A549 (cell line): Measurements from ENCODE around the gene BOD1L1. TPM values are rescaled to one million over a fixed set of nuclear protein-coding genes. Genes with fewer than 3 reads are reported as not detected.

Experiments used
- ATAC-seq, 2 experiments: fragments of 200-7000 bp in 1 of 2; fragments of >200 bp in 1 of 2; cut with Nextera tagmentation in 1 of 2; cut with Tn5 transposase in 1 of 2; 3 replicates each; pipeline versions ENCODE4 v1.8.0 to v1.9.1; 2018 to 2020; ENCODE audit warnings: mild to moderate bottlenecking in 1 of 2, moderate library complexity in 1 of 2
- CTCF ChIA-PET: fragments of 300-600 bp; sonication (Branson Sonifier 250); formaldehyde crosslinking; extraction: SDS; loops from one replicate; lab custom pipeline; 2021; ENCODE audit warnings: antibody characterized with exemption, inconsistent platforms; lab: Yijun Ruan, JAX
- POLR2A ChIA-PET: fragments of 350-600 bp; formaldehyde crosslinking; extraction: SDS; loops from one replicate; lab custom pipeline; 2021; ENCODE audit warnings: antibody characterized with exemption, inconsistent platforms; lab: Yijun Ruan, JAX
- DNase-seq, 2 experiments: peaks; one replicate each; pipeline versions ENCODE4 v3.0.0 to v3.0.0-alpha.2; 2011 to 2016; ENCODE audit warnings: low read depth in 1 of 2, low spot score in 1 of 2
- FAIRE-seq: peaks from 2 replicates; lab custom pipeline; 2011; peaks lifted over from hg19 to GRCh38; lab: Jason Lieb, UNC
- H3K27ac ChIP-seq, 2 experiments: fragments of >200 bp; sonication (Bioruptor Twin); formaldehyde crosslinking; 3 replicates each; pipeline ENCODE4 v1.5.1; 2016 to 2017
- H3K4me1 ChIP-seq: fragments of >200 bp; sonication (Bioruptor Twin); formaldehyde crosslinking; 3 replicates; pipeline ENCODE4 v1.6.1; 2016
- H3K4me2 ChIP-seq: fragments of >200 bp; sonication (Bioruptor Twin); formaldehyde crosslinking; 3 replicates; pipeline ENCODE4 v1.6.1; 2016
- H3K4me3 ChIP-seq: fragments of >200 bp; sonication (Bioruptor Twin); formaldehyde crosslinking; 3 replicates; pipeline ENCODE4 v1.5.1; 2016
- H3K9me3 ChIP-seq: fragments of >200 bp; sonication (Bioruptor Twin); formaldehyde crosslinking; 3 replicates; pipeline ENCODE4 v1.6.1; 2016
- BHLHE40 ChIP-seq: IDR thresholded peaks from 2 replicates; pipeline ENCODE4 v1.6.1; 2012; ENCODE audit warnings: low read depth, low read length, inconsistent platforms
- ESRRA ChIP-seq: fragments of 150-350 bp; IDR thresholded peaks from 2 replicates; pipeline ENCODE4 v1.6.1; 2014; ENCODE audit warnings: mild to moderate bottlenecking, low read length, borderline replicate concordance
- FOSB ChIP-seq: fragments of 250-450 bp; sonication (Bioruptor Pico); IDR thresholded peaks from 2 replicates; pipeline ENCODE4 v1.5.0; 2020; ENCODE audit warnings: mild to moderate bottlenecking, moderate library complexity
- FOSL2 ChIP-seq, 2 experiments: fragments of 450-650 bp in 1 of 2; fragments of >200 bp in 1 of 2; sonication (Bioruptor Twin) in 1 of 2; formaldehyde crosslinking; IDR thresholded peaks; 2 replicates each; pipeline versions ENCODE4 v1.5.0 to v1.6.1; 2016 to 2020; ENCODE audit warnings: mild to moderate bottlenecking in 1 of 2, moderate library complexity in 1 of 2
- GATA3 ChIP-seq: IDR thresholded peaks from 2 replicates; pipeline ENCODE4 v1.6.1; 2012; ENCODE audit warnings: borderline replicate concordance
- HDAC2 ChIP-seq: fragments of 200-600 bp; sonication (generic); IDR thresholded peaks from 2 replicates; pipeline ENCODE4 v1.6.1; 2016
- HEYL ChIP-seq: fragments of 250-450 bp; sonication (Bioruptor Pico); IDR thresholded peaks from 2 replicates; pipeline ENCODE4 v1.8.0; 2021; ENCODE audit warnings: mild to moderate bottlenecking, moderate library complexity
- HOXA7 ChIP-seq: fragments of 250-450 bp; sonication (Bioruptor Pico); IDR thresholded peaks from 2 replicates; pipeline ENCODE4 v1.5.0; 2020; ENCODE audit warnings: mild to moderate bottlenecking, moderate library complexity
- KDM1A ChIP-seq: fragments of 200-600 bp; sonication (generic); IDR thresholded peaks from 2 replicates; pipeline ENCODE4 v1.6.1; 2016; ENCODE audit warnings: low read depth, mild to moderate bottlenecking
- KDM5A ChIP-seq: fragments of 200-600 bp; sonication (generic); IDR thresholded peaks from 2 replicates; pipeline ENCODE4 v1.6.1; 2016; ENCODE audit warnings: antibody characterized with exemption, mild to moderate bottlenecking
- MAFK ChIP-seq: fragments of 450-650 bp; IDR thresholded peaks from 2 replicates; pipeline ENCODE4 v1.6.1; 2014; ENCODE audit not compliant: partially characterized antibody
- MAZ ChIP-seq: fragments of 150-350 bp; IDR thresholded peaks from 2 replicates; pipeline ENCODE4 v1.6.1; 2014; ENCODE audit warnings: antibody characterized with exemption, low read depth, low read length, borderline replicate concordance
- MYC ChIP-seq: IDR thresholded peaks from 2 replicates; pipeline ENCODE4 v1.6.1; 2012; ENCODE audit warnings: mild to moderate bottlenecking, inconsistent platforms, low read length, improper control_type of control experiment, borderline replicate concordance
- NFE2L2 ChIP-seq: fragments of 150-350 bp; conservative IDR thresholded peaks from 2 replicates; pipeline ENCODE4 v1.6.1; 2014; ENCODE audit warnings: low read length
- NPAS2 ChIP-seq: fragments of 250-450 bp; sonication (Bioruptor Pico); IDR thresholded peaks from 2 replicates; pipeline ENCODE4 v1.8.0; 2022; ENCODE audit warnings: mild to moderate bottlenecking, moderate library complexity, borderline replicate concordance
- POLR2AphosphoS2 ChIP-seq: conservative IDR thresholded peaks from 2 replicates; pipeline ENCODE4 v1.6.1; 2012; ENCODE audit warnings: low read length, improper control_type of control experiment, inconsistent platforms
- RARB ChIP-seq: fragments of 250-450 bp; sonication (Bioruptor Pico); IDR thresholded peaks from 2 replicates; pipeline ENCODE4 v1.8.0; 2021; ENCODE audit warnings: mild to moderate bottlenecking, moderate library complexity
- RNF2 ChIP-seq: fragments of 200-600 bp; sonication (generic); IDR thresholded peaks from 2 replicates; pipeline ENCODE4 v1.6.1; 2016; ENCODE audit warnings: low read depth, mild to moderate bottlenecking, antibody characterized with exemption, moderate library complexity, borderline replicate concordance
- TP53 ChIP-seq: fragments of 250-450 bp; sonication (Bioruptor Pico); IDR thresholded peaks from 2 replicates; pipeline ENCODE4 v1.5.0; 2021; ENCODE audit warnings: mild to moderate bottlenecking, moderate library complexity
- ZFP36 ChIP-seq: fragments of 450-650 bp; IDR thresholded peaks from 2 replicates; pipeline ENCODE4 v1.6.1; 2014; ENCODE audit warnings: borderline replicate concordance; ENCODE audit not compliant: partially characterized antibody
- ZSCAN20 ChIP-seq: fragments of 250-450 bp; sonication (Bioruptor Pico); IDR thresholded peaks from 2 replicates; pipeline ENCODE4 v1.8.0; 2022; ENCODE audit warnings: mild to moderate bottlenecking, moderate library complexity
- WGBS: methylation state at CpG from one replicate; pipeline ENCODE4 v1.1.6; 2017; ENCODE audit errors: missing lambda C conversion rate; 5-methylcytosine and 5-hydroxymethylcytosine counted together
- polyA plus RNA-seq, 4 experiments: library from polyadenylated mRNA; depleted of rRNA in 3 of 4; stranded (reverse); fragments of >200 nt; fragmentation: RNase III in 1 of 4; extraction: RNeasy Plus Mini Kit Qiagen cat#74134 plus additional on column Dnase treatment in 1 of 4; gene quantifications; 2 replicates in 3 of 4; 3 replicates in 1 of 4; pipeline ENCODE4 v1.2.3, GENCODE V29; 2011 to 2017
- TF ChIP-seq, protein P1 (sequence below): fragments of >200 bp; sonication (Bioruptor Twin); formaldehyde crosslinking; IDR thresholded peaks from 2 replicates; pipeline ENCODE4 v1.6.1; 2016
- TF ChIP-seq, protein P2 (sequence below): fragments of 250-450 bp; sonication (Bioruptor Pico); IDR thresholded peaks from 2 replicates; pipeline ENCODE4 v1.5.0; 2020; ENCODE audit warnings: low read depth, mild to moderate bottlenecking, moderate library complexity

BOD1L1 gene
- polyA plus RNA-seq, 2 of the 4 experiments (the other 2 are of a cell fraction): 16.4 to 27.7 TPM

DNA sequence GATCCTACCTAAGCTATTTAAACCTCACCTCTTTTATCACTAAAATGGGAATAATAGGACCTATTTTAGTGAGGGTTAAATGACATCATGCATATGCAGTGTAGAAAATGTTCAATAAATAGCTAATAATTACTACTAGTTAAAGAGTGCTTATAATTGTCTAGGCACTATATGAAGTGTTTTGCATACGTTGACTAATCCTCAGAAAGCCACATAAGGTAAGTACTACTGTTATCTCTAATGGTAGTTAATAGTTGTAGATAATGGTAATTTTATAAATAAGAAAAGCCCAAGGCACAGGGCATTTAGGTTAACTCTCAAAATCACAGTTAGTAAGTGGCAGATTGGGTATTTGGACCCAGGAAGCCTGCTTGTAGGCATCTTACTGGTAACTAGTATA is 47.4 kb upstream of the BOD1L1 start (continued):
- no peak for TF ChIP-seq HDAC2
- TF ChIP-seq RARB (CRISPR knock-in tag): no peak
- TF ChIP-seq, all 56 proteins: peak for 0

DNA sequence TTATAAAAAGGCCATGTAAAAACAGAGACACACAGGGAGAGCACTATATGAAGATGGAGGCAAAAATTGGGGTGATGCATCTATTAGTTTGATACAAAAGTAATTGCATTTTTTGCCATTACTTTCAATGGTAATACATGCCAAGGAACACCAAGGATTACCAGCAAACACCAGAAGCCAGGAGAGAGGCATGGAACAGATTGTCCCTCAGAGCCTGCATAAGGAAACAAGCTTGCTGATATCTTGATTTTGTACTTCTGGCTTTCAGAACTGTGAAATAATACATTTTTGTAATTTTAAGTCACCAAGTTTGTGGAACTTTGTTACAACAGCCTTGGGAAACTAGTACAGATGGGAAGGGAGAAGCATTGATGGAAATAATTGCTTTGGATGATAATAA is 45.6 kb upstream of the BOD1L1 start:
- Histone ChIP-seq H3K27ac (no peak overlapping the region), H3K4me1 (no peaks in the 10 kb centered on the region)
- CTCF ChIA-PET: no interaction called here
- FAIRE-seq (no peak), DNase-seq (no peak)
- TF ChIP-seq MYC (no peak), KDM5A (no peak), HDAC2 (no peak), ESRRA (no peak), FOSL2 (IDR thresholded peaks at IDR 0.05) (no peak), FOSL2 (CRISPR knock-in tag; IDR thresholded peaks at IDR 0.05) (no peak)
- TF ChIP-seq, all 56 proteins: peak for 0
- Histone ChIP-seq H3K4me3 (no peak overlapping the region), H3K9me3 (peaks cover 8% of the 10 kb centered on the region; the same call in 2 of the 3 replicates), H3K4me2 (no peak overlapping the region)
- no peak for ATAC-seq
- POLR2A ChIA-PET: no interaction called here

DNA sequence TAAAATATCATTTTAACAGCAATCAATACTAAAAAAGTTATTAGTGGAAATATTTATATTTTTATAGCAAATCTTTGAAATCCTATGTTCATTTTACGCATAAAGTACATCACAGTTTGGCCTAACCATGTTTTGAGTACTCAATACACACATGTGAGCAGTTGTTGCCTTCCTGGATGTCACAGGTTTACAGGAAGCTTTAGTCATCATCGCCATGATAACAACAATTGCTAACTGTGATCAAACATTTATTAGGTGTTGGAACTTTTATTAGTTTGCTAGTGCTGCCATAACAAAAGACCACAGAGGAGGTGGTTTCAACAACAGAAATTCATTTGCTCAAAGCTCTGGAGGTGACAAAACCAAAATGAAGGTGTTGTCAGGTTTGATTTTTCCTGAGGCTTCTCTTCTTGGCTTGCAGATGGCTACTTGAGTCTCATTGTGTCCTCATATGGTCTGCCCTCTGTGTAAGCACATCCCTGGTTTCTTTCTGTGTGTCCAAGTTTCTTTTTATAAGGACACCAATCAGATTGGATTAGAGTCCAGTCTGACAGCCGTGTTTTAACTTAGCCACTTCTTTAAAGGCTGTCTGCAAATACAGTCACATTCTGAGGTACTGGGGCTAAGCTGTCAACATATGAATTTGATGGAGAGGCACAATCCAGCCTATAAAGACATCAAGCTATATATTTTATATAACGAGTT is 43.1 kb upstream of the BOD1L1 start:
- ChIA-PET CTCF (no interaction called here), POLR2A (no interaction called here)
- DNase-seq: no peak
- ATAC-seq: no peak
- Histone ChIP-seq H3K4me3 (no peak overlapping the region), H3K4me2 (no peak overlapping the region)
- FAIRE-seq: no peak
- TF ChIP-seq POLR2AphosphoS2: no peak
- no peak for TF ChIP-seq ZFP36
- TF ChIP-seq, protein P1, sequence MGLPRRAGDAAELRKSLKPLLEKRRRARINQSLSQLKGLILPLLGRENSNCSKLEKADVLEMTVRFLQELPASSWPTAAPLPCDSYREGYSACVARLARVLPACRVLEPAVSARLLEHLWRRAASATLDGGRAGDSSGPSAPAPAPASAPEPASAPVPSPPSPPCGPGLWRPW: no peak
- no peak for TF ChIP-seq RNF2
- TF ChIP-seq NFE2L2: no peak
- TF ChIP-seq, protein P2, sequence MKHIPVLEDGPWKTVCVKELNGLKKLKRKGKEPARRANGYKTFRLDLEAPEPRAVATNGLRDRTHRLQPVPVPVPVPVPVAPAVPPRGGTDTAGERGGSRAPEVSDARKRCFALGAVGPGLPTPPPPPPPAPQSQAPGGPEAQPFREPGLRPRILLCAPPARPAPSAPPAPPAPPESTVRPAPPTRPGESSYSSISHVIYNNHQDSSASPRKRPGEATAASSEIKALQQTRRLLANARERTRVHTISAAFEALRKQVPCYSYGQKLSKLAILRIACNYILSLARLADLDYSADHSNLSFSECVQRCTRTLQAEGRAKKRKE (CRISPR knock-in tag): no peak
- no peak for TF ChIP-seq HOXA7 (CRISPR knock-in tag)
- TF ChIP-seq ESRRA: no peak
- no peak for TF ChIP-seq KDM1A
- no peak for TF ChIP-seq FOSL2 (IDR thresholded peaks at IDR 0.05)
- TF ChIP-seq FOSL2 (CRISPR knock-in tag; IDR thresholded peaks at IDR 0.05): no peak
- TF ChIP-seq BHLHE40: no peak
- no peak for TF ChIP-seq MAFK
- TF ChIP-seq HEYL (CRISPR knock-in tag): no peak
- TF ChIP-seq NPAS2 (CRISPR knock-in tag): no peak
- TF ChIP-seq ZSCAN20 (CRISPR knock-in tag): no peak
- TF ChIP-seq GATA3: no peak
- TF ChIP-seq TP53: no peak
- no peak for TF ChIP-seq FOSB (CRISPR knock-in tag)
- no peak for TF ChIP-seq MAZ
- TF ChIP-seq, all 56 proteins: peak for 0
- Histone ChIP-seq H3K4me1 (peaks cover 6% of the 10 kb centered on the region; the same call in 1 of the 3 replicates), H3K9me3 (peaks cover 8% of the 10 kb centered on the region; the same call in 2 of the 3 replicates), H3K27ac (no peak overlapping the region)
- WGBS: 79% methylated on average over 4 of the region's 4 CpGs
